Panc1 (cell line): ENCODE results near the gene NCAM2.

Source experiments
- POLR2AphosphoS5 ChIP-seq: IDR thresholded peaks from 2 replicates; pipeline ENCODE4 v1.6.1; 2012; ENCODE audit warnings: mild to moderate bottlenecking, low read depth, low read length, moderate library complexity
- REST ChIP-seq, 2 experiments: IDR thresholded peaks; 2 replicates each; pipeline ENCODE4 v1.6.1; 2011 to 2012; ENCODE audit warnings: low read depth in 2 of 2, control low read depth in 1 of 2, low read length in 1 of 2, mild to moderate bottlenecking in 1 of 2, moderate library complexity in 1 of 2; ENCODE audit not compliant: insufficient read depth in 1 of 2
- SIN3A ChIP-seq: IDR thresholded peaks from 2 replicates; pipeline ENCODE4 v1.6.1; 2012; ENCODE audit warnings: low read depth, mild to moderate bottlenecking, low read length, moderate library complexity, borderline replicate concordance; ENCODE audit not compliant: insufficient read depth
- TF ChIP-seq, protein P1 (sequence below): fragments of 450-650 bp; IDR thresholded peaks from 2 replicates; pipeline ENCODE4 v1.5.1; 2017; ENCODE audit warnings: mild to moderate bottlenecking

DNA sequence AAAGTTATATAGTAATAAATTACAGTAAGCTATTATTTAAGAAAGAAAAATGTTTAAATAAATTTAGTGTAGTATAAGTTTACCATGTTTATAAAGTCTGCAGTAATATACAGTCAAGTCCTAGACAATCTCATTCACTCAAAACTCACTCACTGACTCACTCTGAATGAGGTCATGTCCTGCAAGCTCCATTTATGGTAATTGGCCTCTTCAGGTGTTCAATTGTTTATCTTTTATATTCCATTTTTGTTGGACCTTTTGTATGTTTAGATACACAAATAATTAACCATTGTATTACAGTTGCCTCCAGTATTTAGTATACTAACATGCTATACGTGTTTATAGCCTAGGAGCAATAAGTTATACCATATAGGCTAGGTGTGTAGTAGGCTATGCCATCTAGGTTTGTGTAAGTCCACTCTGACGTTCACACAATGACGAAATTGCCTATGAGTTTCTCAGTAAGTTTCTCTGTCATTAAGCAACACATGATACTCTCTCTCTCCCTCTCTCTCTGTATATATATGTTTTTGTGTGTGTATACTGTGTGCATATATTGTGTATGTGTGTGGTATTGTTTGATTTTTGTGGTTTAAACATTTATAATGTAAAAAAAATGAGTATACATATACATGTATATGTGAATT is 161.2 kb downstream of the NCAM2 start:
- TF ChIP-seq, protein P1, sequence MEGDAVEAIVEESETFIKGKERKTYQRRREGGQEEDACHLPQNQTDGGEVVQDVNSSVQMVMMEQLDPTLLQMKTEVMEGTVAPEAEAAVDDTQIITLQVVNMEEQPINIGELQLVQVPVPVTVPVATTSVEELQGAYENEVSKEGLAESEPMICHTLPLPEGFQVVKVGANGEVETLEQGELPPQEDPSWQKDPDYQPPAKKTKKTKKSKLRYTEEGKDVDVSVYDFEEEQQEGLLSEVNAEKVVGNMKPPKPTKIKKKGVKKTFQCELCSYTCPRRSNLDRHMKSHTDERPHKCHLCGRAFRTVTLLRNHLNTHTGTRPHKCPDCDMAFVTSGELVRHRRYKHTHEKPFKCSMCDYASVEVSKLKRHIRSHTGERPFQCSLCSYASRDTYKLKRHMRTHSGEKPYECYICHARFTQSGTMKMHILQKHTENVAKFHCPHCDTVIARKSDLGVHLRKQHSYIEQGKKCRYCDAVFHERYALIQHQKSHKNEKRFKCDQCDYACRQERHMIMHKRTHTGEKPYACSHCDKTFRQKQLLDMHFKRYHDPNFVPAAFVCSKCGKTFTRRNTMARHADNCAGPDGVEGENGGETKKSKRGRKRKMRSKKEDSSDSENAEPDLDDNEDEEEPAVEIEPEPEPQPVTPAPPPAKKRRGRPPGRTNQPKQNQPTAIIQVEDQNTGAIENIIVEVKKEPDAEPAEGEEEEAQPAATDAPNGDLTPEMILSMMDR: no peak
- TF ChIP-seq REST (IDR thresholded peaks at IDR 0.05; ENCODE audit: insufficient read depth in 1 of 2, low read depth in 2 of 2, low read length in 1 of 2) (no peak), POLR2AphosphoS5 (no peak), SIN3A (no peak)
